ENCODE data around the gene ANKS4B.
"Not testable (repeated sequence)": the region's sequence is repeated elsewhere in the genome, so short reads cannot be mapped to it uniquely, and the experiment has no call there.

The ANKS4B gene
- 0 reads per million in 2 donors for total RNA-seq

GRCh38 chr16:21233521-21234150 lies at the start of gene ANKS4B:
Gene ANKS4B (plus strand): TSS chr16:21233699. CDS start chr16:21233738, 39 bp downstream.
- DNase-seq, result no peak

- no peak for DNase-seq
Observed at GRCh38 chr16:21183995-21184394, 49.5 kb upstream of the ANKS4B start.

GRCh38 chr16:21184834-21185233 lies 48.7 kb upstream of the ANKS4B start:
- DNase-seq, result no peak

GRCh38 chr16:21185659-21186325 lies 47.7 kb upstream of the ANKS4B start:
- no peak for DNase-seq

- no peak for DNase-seq
Observed at GRCh38 chr16:21186326-21186691, 47.2 kb upstream of the ANKS4B start.

GRCh38 chr16:21189311-21189710 lies 44.2 kb upstream of the ANKS4B start:
- no peak for DNase-seq

- no peak for DNase-seq
Observed at GRCh38 chr16:21190013-21190412, 43.5 kb upstream of the ANKS4B start.

GRCh38 chr16:21190599-21190998 lies 42.9 kb upstream of the ANKS4B start:
- DNase-seq, result no peak

GRCh38 chr16:21192991-21193390 lies 40.5 kb upstream of the ANKS4B start:
- DNase-seq, result no peak

- no peak for DNase-seq
Observed at GRCh38 chr16:21194771-21195301, 38.7 kb upstream of the ANKS4B start.

- DNase-seq, result not testable (repeated sequence)
Observed at GRCh38 chr16:21195330-21195729, 38.2 kb upstream of the ANKS4B start.

- no peak for DNase-seq
Observed at GRCh38 chr16:21197112-21197511, 36.4 kb upstream of the ANKS4B start.

GRCh38 chr16:21197621-21198020 lies 35.9 kb upstream of the ANKS4B start:
- no peak for DNase-seq

- DNase-seq, result no peak
Observed at GRCh38 chr16:21199607-21200218, 33.8 kb upstream of the ANKS4B start.

- no peak for DNase-seq
Observed at GRCh38 chr16:21203155-21203797, 30.2 kb upstream of the ANKS4B start.

- DNase-seq, result no peak
Observed at GRCh38 chr16:21205303-21205702, 28.2 kb upstream of the ANKS4B start.

- no peak for DNase-seq
Observed at GRCh38 chr16:21206550-21206949, 26.9 kb upstream of the ANKS4B start.

GRCh38 chr16:21208446-21209230 lies 24.9 kb upstream of the ANKS4B start:
- DNase-seq, result no peak

- no peak for DNase-seq
Observed at GRCh38 chr16:21211486-21211885, 22.0 kb upstream of the ANKS4B start, which contains the start of gene ZP2. Gene ZP2 (minus strand): TSS chr16:21211574. CDS start chr16:21211547, 27 bp downstream.

GRCh38 chr16:21214086-21214485 lies 19.4 kb upstream of the ANKS4B start:
- no peak for DNase-seq

- no peak for DNase-seq
Observed at GRCh38 chr16:21217121-21217520, 16.4 kb upstream of the ANKS4B start.

GRCh38 chr16:21218153-21218552 lies 15.3 kb upstream of the ANKS4B start:
- no peak for DNase-seq

All from T-helper 9 cell (primary cell).